IMR-90 (cell line): ENCODE results near the gene BMP4.

Experiments used
- CEBPB ChIP-seq: IDR thresholded peaks from 2 replicates; pipeline ENCODE4 v1.6.1; 2012; ENCODE audit warnings: low read depth, low read length, improper control_type of control experiment
- CTCF ChIP-seq: conservative IDR thresholded peaks from 2 replicates; pipeline ENCODE4 v1.5.1; 2012; ENCODE audit warnings: mild to moderate bottlenecking, low read depth, low read length, improper control_type of control experiment
- MXI1 ChIP-seq: IDR thresholded peaks from 2 replicates; pipeline ENCODE4 v1.6.1; 2012; ENCODE audit warnings: low read depth, mild to moderate bottlenecking, low read length, moderate library complexity, borderline replicate concordance
- POLR2A ChIP-seq: IDR thresholded peaks from 2 replicates; pipeline ENCODE4 v1.6.1; 2012; ENCODE audit warnings: mild to moderate bottlenecking, low read depth, low read length
- RAD21 ChIP-seq: IDR thresholded peaks from 2 replicates; pipeline ENCODE4 v1.6.1; 2012; ENCODE audit warnings: low read length, improper control_type of control experiment
- SMC3 ChIP-seq: fragments of 150-350 bp; IDR thresholded peaks from 2 replicates; pipeline ENCODE4 v1.6.1; 2016; ENCODE audit warnings: low read depth, mild to moderate bottlenecking, antibody characterized with exemption, low read length, moderate library complexity

GRCh38 chr14:53950031-53950793 is 6.4 kb downstream of the BMP4 start:
- TF ChIP-seq CEBPB: no peak
- no peak for TF ChIP-seq CTCF
- no peak for TF ChIP-seq RAD21
- no peak for TF ChIP-seq POLR2A
- no peak for TF ChIP-seq MXI1
- TF ChIP-seq SMC3: no peak
